Right cardiac atrium (tissue), 5 donors: ENCODE measurements around the gene NMT2. TPM values are rescaled to one million over a fixed set of nuclear protein-coding genes. Genes with fewer than 3 reads are reported as not detected.

Experiments
- ATAC-seq, 2 donors: fragments of 200-7000 bp; cut with Tn5 transposase; one replicate each; pipeline versions ENCODE4 v1.8.0 to v1.9.1; 2020; ENCODE audit warnings: moderate library complexity in 2 of 2, mild to moderate bottlenecking in 1 of 2
- DNase-seq, 3 donors: peaks; one replicate each; pipeline ENCODE4 v3.0.0-alpha.2; 2020
- H3K27ac ChIP-seq: one replicate; pipeline ENCODE4 v1.5.1; 2013; ENCODE audit warnings: mild to moderate bottlenecking, low read length, control low read depth, moderate library complexity
- H3K27me3 ChIP-seq: one replicate; pipeline ENCODE4 v1.6.1; 2013; ENCODE audit not compliant: control insufficient read depth, insufficient read depth
- H3K4me1 ChIP-seq: one replicate; pipeline ENCODE4 v1.6.1; 2013; ENCODE audit warnings: low read length; ENCODE audit not compliant: control insufficient read depth, insufficient read depth
- H3K4me3 ChIP-seq: one replicate; pipeline ENCODE4 v1.5.1; 2013; ENCODE audit warnings: low read length, control low read depth
- H3K9me3 ChIP-seq: one replicate; pipeline ENCODE4 v1.6.1; 2013; ENCODE audit warnings: low read length; ENCODE audit not compliant: control insufficient read depth
- WGBS: extraction: QIAGEN DNeasy Blood & Tissue Kit; methylation state at CpG from one replicate; pipeline ENCODE4 v1.1.7; 2013; 5-methylcytosine and 5-hydroxymethylcytosine counted together
- intact Hi-C, 4 donors: fragments of 100-400 bp; cut with DNase I; formaldehyde crosslinking; loops; one replicate each; pipeline versions ENCODE4 v1.11.0 to v1.14.0; 2022 to 2023
- polyA plus RNA-seq: library from polyadenylated mRNA; stranded (reverse); fragments of 200-250 nt; gene quantifications from one replicate; pipeline ENCODE4 v1.2.3, GENCODE V29; 2013
- total RNA-seq, 4 donors: library from RNA; stranded (reverse); fragmentation: NEBNext Ultra II Directional; extraction: Animal tissue kit (Norgen Biotek cat#: 25700); gene quantifications; one replicate each; pipeline ENCODE4 v1.2.1, GENCODE V29; 2021
- donor health status: healthy with polysubstance abuse.
- donor health status: DM: no; HTN: yes; CAD: no.
- donor health status: DM: no; HTN: no; CAD: no.
- donor health status: DM: no; HTN: yes; CAD: no; lungs with severe emphysema.
- donor health status: DM: yes; HTN: yes; CAD: no.

The NMT2 gene
- total and polyA plus RNA-seq, 5 donors, result 7.0 to 11.9 (median 10.6) TPM

GRCh38 chr10:15091418-15091817 lies 77.1 kb downstream of the NMT2 start:
- Histone ChIP-seq H3K9me3 (no peaks in the 10 kb centered on the region), H3K4me1 (no peaks in the 10 kb centered on the region), H3K4me3 (no peak overlapping the region), H3K27me3 (no peaks in the 10 kb centered on the region), H3K27ac (no peak overlapping the region)
- intact Hi-C loops, result loop anchor here in 1 of 4 donors (10.0 kb wide), 1 partner anchor 137 kb away; the partner anchor contains the start of genes DCLRE1C and MEIG1
- ATAC-seq (no peak), DNase-seq (no peak)
- WGBS, result 84% methylated on average over 5 of the region's 5 CpGs

GRCh38 chr10:15088428-15089261 lies 79.8 kb downstream of the NMT2 start, which contains the start of gene ACBD7:
Gene ACBD7 (minus strand): TSS chr10:15088776. CDS start chr10:15088728, 48 bp downstream.
- Histone ChIP-seq H3K4me1 (peaks cover 4% of the 10 kb centered on the region), H3K4me3 (peak within 1 kb of the TSS; percentile 42), H3K9me3 (no peaks in the 10 kb centered on the region), H3K27ac (no peak within 1 kb of the TSS), H3K27me3 (no peaks in the 10 kb centered on the region)
- intact Hi-C loops, result no loop called here
- WGBS, result 6% methylated on average over 63 of the region's 63 CpGs
- ATAC-seq (peak; percentile 97), DNase-seq (peak; percentile 80 to 91 (median 90))

- Histone ChIP-seq H3K4me3 (peak overlapping the region; percentile 36), H3K9me3 (no peaks in the 10 kb centered on the region), H3K27ac (peak overlapping the region; percentile 30), H3K4me1 (peaks cover 5% of the 10 kb centered on the region), H3K27me3 (no peaks in the 10 kb centered on the region)
- DNase-seq, result peak in 2 of 3 donors; percentile 26 to 66
- WGBS, result 18% methylated on average over 7 of the region's 7 CpGs
- intact Hi-C loops, result no loop called here
- peak; percentile 88 to 90 for ATAC-seq
Measured at GRCh38 chr10:15084502-15084922, 84.0 kb downstream of the NMT2 start.

GRCh38 chr10:15083674-15084501 lies 84.6 kb downstream of the NMT2 start:
- H3K27ac ChIP-seq, result peak overlapping the region; percentile 30
- no peaks in the 10 kb centered on the region for H3K27me3 ChIP-seq
- DNase-seq, result no peak
- ATAC-seq, result peak in 1 of 2 donors; percentile 6
- H3K4me3 ChIP-seq, result peak overlapping the region; percentile 36
- intact Hi-C loops, result no loop called here
- H3K9me3 ChIP-seq, result no peaks in the 10 kb centered on the region
- WGBS, result 65% methylated on average over 18 of the region's 18 CpGs
- peaks cover 5% of the 10 kb centered on the region for H3K4me1 ChIP-seq

GRCh38 chr10:15075421-15075820 lies 93.1 kb downstream of the NMT2 start:
- Histone ChIP-seq H3K27me3 (no peaks in the 10 kb centered on the region), H3K9me3 (no peaks in the 10 kb centered on the region), H3K27ac (no peak overlapping the region), H3K4me1 (no peaks in the 10 kb centered on the region), H3K4me3 (no peak overlapping the region)
- ATAC-seq (no peak), DNase-seq (no peak)
- WGBS, result 96% methylated on average over 3 of the region's 3 CpGs
- intact Hi-C loops, result no loop called here

- H3K9me3 ChIP-seq, result no peaks in the 10 kb centered on the region
- H3K27ac ChIP-seq, result no peak overlapping the region
- H3K4me3 ChIP-seq, result no peak overlapping the region
- DNase-seq (no peak), ATAC-seq (no peak)
- H3K4me1 ChIP-seq, result no peaks in the 10 kb centered on the region
- H3K27me3 ChIP-seq, result no peaks in the 10 kb centered on the region
- intact Hi-C loops, result no loop called here
- 96% methylated on average over 5 of the region's 5 CpGs for WGBS
Measured at GRCh38 chr10:15072358-15072757, 96.1 kb downstream of the NMT2 start.

- H3K27me3 ChIP-seq, result no peaks in the 10 kb centered on the region
- DNase-seq (no peak), ATAC-seq (no peak)
- H3K27ac ChIP-seq, result no peak overlapping the region
- H3K4me1 ChIP-seq, result no peaks in the 10 kb centered on the region
- 68% methylated on average over 4 of the region's 4 CpGs for WGBS
- H3K9me3 ChIP-seq, result no peaks in the 10 kb centered on the region
- intact Hi-C loops, result no loop called here
- H3K4me3 ChIP-seq, result no peak overlapping the region
Measured at GRCh38 chr10:15069230-15069629, 99.3 kb downstream of the NMT2 start.

- Histone ChIP-seq H3K4me3 (no peak overlapping the region), H3K4me1 (no peaks in the 10 kb centered on the region), H3K27ac (no peak overlapping the region), H3K9me3 (no peaks in the 10 kb centered on the region), H3K27me3 (no peaks in the 10 kb centered on the region)
- WGBS, result 87% methylated on average over 3 of the region's 3 CpGs
- intact Hi-C loops, result no loop called here
- ATAC-seq (no peak), DNase-seq (no peak)
Measured at GRCh38 chr10:15068802-15069201, 99.7 kb downstream of the NMT2 start.

- 83% methylated on average over 5 of the region's 5 CpGs for WGBS
- no peak for DNase-seq
- Histone ChIP-seq H3K27me3 (no peaks in the 10 kb centered on the region), H3K27ac (no peak overlapping the region), H3K9me3 (no peaks in the 10 kb centered on the region), H3K4me1 (no peaks in the 10 kb centered on the region), H3K4me3 (no peak overlapping the region)
- ATAC-seq, result no peak
- intact Hi-C loops, result no loop called here
Measured at GRCh38 chr10:15067154-15067553, 101.3 kb downstream of the NMT2 start.

- intact Hi-C loops, result no loop called here
- ATAC-seq, result no peak
- no peak for DNase-seq
- no peaks in the 10 kb centered on the region for H3K4me1 ChIP-seq
- no peaks in the 10 kb centered on the region for H3K27me3 ChIP-seq
- WGBS, result 73% methylated on average over 2 of the region's 2 CpGs
- H3K4me3 ChIP-seq, result no peak overlapping the region
- H3K27ac ChIP-seq, result no peak overlapping the region
- no peaks in the 10 kb centered on the region for H3K9me3 ChIP-seq
Measured at GRCh38 chr10:15060638-15061037, 107.9 kb downstream of the NMT2 start.

GRCh38 chr10:15059914-15060313 lies 108.6 kb downstream of the NMT2 start:
- ATAC-seq (no peak), DNase-seq (no peak)
- no peak overlapping the region for H3K4me3 ChIP-seq
- no peak overlapping the region for H3K27ac ChIP-seq
- no peaks in the 10 kb centered on the region for H3K27me3 ChIP-seq
- intact Hi-C loops, result no loop called here
- H3K4me1 ChIP-seq, result no peaks in the 10 kb centered on the region
- WGBS, result 88% methylated on average over 4 of the region's 4 CpGs
- H3K9me3 ChIP-seq, result no peaks in the 10 kb centered on the region
